ENCODE results near the gene TTF2. TPM values are rescaled to one million over a fixed set of nuclear protein-coding genes. Genes with fewer than 3 reads are reported as not detected.

Gene TTF2
- total RNA-seq, 1 donor from 2014 or later = 58.4 TPM

DNA sequence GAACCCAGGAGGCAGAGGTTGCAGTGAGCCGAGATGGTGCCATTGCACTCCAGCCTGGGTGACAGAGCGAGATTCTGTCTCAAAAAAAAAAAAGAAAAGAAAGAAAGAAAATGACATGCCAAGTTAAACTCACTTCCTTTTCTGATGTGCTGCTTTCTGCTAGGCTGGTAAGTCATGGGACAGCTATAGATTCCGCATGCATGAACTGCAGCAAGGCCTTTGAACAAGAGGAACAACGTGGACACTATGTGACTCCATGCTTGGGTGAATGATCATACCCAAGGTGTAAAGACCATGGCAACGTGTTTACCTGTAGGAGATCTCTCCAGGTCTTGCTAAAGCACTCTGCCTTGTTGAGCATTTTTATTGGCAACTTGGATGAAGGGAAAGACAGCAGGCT is 10.3 kb upstream of the TTF2 start:
- TF ChIP-seq, protein P1, sequence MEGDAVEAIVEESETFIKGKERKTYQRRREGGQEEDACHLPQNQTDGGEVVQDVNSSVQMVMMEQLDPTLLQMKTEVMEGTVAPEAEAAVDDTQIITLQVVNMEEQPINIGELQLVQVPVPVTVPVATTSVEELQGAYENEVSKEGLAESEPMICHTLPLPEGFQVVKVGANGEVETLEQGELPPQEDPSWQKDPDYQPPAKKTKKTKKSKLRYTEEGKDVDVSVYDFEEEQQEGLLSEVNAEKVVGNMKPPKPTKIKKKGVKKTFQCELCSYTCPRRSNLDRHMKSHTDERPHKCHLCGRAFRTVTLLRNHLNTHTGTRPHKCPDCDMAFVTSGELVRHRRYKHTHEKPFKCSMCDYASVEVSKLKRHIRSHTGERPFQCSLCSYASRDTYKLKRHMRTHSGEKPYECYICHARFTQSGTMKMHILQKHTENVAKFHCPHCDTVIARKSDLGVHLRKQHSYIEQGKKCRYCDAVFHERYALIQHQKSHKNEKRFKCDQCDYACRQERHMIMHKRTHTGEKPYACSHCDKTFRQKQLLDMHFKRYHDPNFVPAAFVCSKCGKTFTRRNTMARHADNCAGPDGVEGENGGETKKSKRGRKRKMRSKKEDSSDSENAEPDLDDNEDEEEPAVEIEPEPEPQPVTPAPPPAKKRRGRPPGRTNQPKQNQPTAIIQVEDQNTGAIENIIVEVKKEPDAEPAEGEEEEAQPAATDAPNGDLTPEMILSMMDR (IDR thresholded peaks at IDR 0.05; ENCODE audit: unreplicated experiment) = no peak

DNA sequence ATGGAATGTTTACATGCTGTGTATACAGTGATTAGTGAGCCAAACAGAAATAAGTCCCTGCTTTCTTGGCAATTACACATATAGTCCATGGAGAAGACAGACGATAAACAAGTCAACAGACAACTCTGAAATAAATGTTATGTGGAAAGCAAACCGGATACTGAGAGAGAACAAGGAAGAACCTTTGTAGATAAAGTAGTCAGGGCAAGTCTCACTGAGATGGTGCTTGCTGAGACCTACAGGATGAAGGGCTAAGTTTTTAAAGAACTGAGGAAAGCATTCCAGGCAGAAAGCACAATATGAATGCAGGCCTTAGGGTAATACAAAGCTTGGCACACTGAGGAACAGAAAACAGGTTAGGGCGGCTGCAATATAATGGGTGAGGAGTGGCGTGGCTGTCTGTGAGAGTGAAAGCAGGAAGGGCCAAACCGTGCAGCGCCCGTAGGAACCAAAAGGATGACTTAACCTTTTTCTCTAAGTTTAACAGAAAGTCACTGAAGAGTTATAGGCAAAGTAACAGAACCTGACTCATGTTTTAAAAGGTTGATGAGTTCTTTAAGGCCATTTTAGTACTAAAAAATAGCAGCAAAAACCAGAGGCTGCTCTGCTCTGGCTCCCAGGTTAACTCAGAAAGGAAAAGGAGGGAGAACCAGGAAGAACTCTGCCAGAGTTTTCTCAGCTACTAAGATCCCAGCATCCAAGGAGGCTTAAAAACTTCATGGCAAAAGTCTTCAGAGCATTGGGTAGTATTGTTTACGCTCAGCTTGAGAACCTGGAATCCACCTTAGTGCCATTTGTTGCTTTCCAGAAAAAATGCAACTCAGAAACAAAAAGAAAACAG is 8.7 kb upstream of the TTF2 start:
- H3K36me3 Mint-ChIP-seq (ENCODE audit: insufficient read depth) = peaks cover 2% of the 10 kb centered on the region
- TF ChIP-seq, protein P1 (IDR thresholded peaks at IDR 0.05; ENCODE audit: unreplicated experiment) = no peak
- no peak overlapping the region for H3K27ac Mint-ChIP-seq
- H3K4me1 Mint-ChIP-seq (ENCODE audit: low read depth) = peaks cover 2% of the 10 kb centered on the region
- no peaks in the 10 kb centered on the region for H3K9me3 Mint-ChIP-seq (ENCODE audit: low read depth)
- H3K4me3 Mint-ChIP-seq (ENCODE audit: low read depth) = no peak overlapping the region
- H3K27me3 Mint-ChIP-seq = no peaks in the 10 kb centered on the region
- DNase-seq (ENCODE audit: low spot score, unreplicated experiment) = no peak

More for the DNA sequence above, 10.3 kb upstream of the TTF2 start:
- Mint-ChIP-seq H3K9me3 (ENCODE audit: low read depth) (no peaks in the 10 kb centered on the region), H3K4me1 (ENCODE audit: low read depth) (peaks cover 2% of the 10 kb centered on the region), H3K36me3 (ENCODE audit: insufficient read depth) (peaks cover 2% of the 10 kb centered on the region), H3K27me3 (no peaks in the 10 kb centered on the region), H3K4me3 (ENCODE audit: low read depth) (no peak overlapping the region), H3K27ac (no peak overlapping the region)
- no peak for DNase-seq (ENCODE audit: low spot score, unreplicated experiment)

DNA sequence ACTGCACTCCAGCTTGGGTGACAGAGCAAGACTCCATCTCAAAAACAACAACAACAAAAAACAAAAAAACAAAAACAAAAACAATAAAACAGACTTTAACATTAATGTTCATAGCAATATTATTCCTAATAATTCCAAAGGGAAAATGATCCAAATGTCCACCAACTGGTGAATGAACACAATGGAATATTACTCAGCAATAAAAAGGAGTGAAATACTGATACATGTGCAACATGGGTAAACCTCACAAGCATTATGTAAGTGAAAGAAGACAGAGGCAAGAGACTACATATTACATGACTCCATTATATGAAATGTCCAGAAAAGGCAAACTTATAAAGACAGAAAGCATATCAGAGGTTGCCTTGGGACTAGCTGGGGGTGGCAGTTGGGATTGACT is 6.1 kb upstream of the TTF2 start:
- Mint-ChIP-seq H3K27ac (no peak overlapping the region), H3K9me3 (ENCODE audit: low read depth) (no peaks in the 10 kb centered on the region), H3K4me3 (ENCODE audit: low read depth) (no peak overlapping the region), H3K27me3 (no peaks in the 10 kb centered on the region), H3K4me1 (ENCODE audit: low read depth) (peaks cover 7% of the 10 kb centered on the region), H3K36me3 (ENCODE audit: insufficient read depth) (no peaks in the 10 kb centered on the region)
- no peak for DNase-seq (ENCODE audit: low spot score, unreplicated experiment)
- TF ChIP-seq, protein P1 (IDR thresholded peaks at IDR 0.05; ENCODE audit: unreplicated experiment) = no peak

DNA sequence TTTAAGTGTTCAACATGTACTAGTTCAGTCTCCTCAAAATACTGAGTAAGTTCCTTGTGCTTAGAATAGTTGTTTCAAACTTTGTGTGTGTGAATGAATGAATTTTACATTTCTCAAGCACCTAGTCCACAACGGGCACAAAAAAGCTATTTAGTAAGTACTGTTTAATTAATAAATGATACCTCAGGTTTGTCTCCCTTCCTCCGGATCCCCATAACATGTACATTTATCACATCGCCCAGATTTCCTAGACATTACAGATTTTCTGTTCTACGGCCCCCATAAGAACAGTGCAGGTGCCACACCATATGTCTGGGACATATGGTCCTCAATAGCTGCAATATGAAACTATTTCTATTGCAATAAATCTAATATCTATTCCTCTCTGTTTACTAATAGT is 1.3 kb upstream of the TTF2 start:
- TF ChIP-seq, protein P1 (IDR thresholded peaks at IDR 0.05; ENCODE audit: unreplicated experiment) = no peak
- Mint-ChIP-seq H3K4me1 (ENCODE audit: low read depth) (peaks cover 18% of the 10 kb centered on the region), H3K9me3 (ENCODE audit: low read depth) (no peaks in the 10 kb centered on the region), H3K27ac (no peak overlapping the region), H3K27me3 (no peaks in the 10 kb centered on the region), H3K4me3 (ENCODE audit: low read depth) (no peak overlapping the region), H3K36me3 (ENCODE audit: insufficient read depth) (peaks cover 2% of the 10 kb centered on the region)
- no peak for DNase-seq (ENCODE audit: low spot score, unreplicated experiment)

DNA sequence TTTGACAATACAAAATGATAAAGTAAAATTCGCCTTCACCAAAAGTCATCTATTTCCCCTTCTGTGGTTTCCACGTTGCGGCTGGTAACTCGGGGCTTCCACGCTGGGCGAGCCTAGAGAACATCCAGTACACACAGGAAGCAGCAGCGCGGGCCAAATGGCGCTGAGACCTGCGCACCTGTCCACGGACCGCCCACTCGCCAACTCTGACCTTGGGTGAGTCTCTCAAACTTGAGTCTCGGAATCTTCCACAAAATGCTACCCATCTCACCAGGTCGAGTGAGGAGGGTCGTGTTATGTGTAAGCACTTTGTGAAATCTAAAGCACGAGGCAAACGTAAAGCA is 820 bp upstream of the TTF2 start:
- Mint-ChIP-seq H3K9me3 (ENCODE audit: low read depth) (no peaks in the 10 kb centered on the region), H3K27me3 (no peaks in the 10 kb centered on the region), H3K4me1 (ENCODE audit: low read depth) (peaks cover 18% of the 10 kb centered on the region), H3K36me3 (ENCODE audit: insufficient read depth) (peaks cover 5% of the 10 kb centered on the region), H3K27ac (no peak overlapping the region), H3K4me3 (ENCODE audit: low read depth) (no peak overlapping the region)
- DNase-seq (ENCODE audit: low spot score, unreplicated experiment) = peak; percentile 25
- TF ChIP-seq, protein P1 (IDR thresholded peaks at IDR 0.05; ENCODE audit: unreplicated experiment) = no peak
